Tibial nerve (tissue), 4 donors: Measurements from ENCODE around the gene SEMA5B. TPM values are rescaled to one million over a fixed set of nuclear protein-coding genes. Genes with fewer than 3 reads are reported as not detected.
A peak's percentile ranks its signal among the peaks of the same experiment; 100 is the strongest.

Source experiments
- DNase-seq, 2 donors: peaks; one replicate each; pipeline ENCODE4 v3.0.0-alpha.2; 2019; ENCODE audit warnings: low spot score in 2 of 2
- H3K27ac ChIP-seq, 4 donors: fragments of 200-600 bp; sonication (generic) in 3 of 4; one replicate each; pipeline ENCODE4 v1.5.1; 2017 to 2019; ENCODE audit warnings: mild to moderate bottlenecking in 1 of 4
- H3K27me3 ChIP-seq, 2 donors: fragments of 200-600 bp; sonication (generic) in 1 of 2; one replicate each; pipeline versions ENCODE4 v1.5.1 to v1.6.0; 2017 to 2019
- H3K36me3 ChIP-seq, 3 donors: fragments of 200-600 bp; sonication (generic); one replicate each; pipeline ENCODE4 v1.5.1; 2018 to 2019
- H3K4me1 ChIP-seq, 4 donors: fragments of 200-600 bp; sonication (generic) in 3 of 4; one replicate each; pipeline ENCODE4 v1.5.1; 2017 to 2019
- H3K4me3 ChIP-seq, 4 donors: fragments of 200-600 bp; sonication (generic) in 3 of 4; one replicate each; pipeline ENCODE4 v1.5.1; 2017 to 2019; ENCODE audit warnings: mild to moderate bottlenecking in 1 of 4, moderate library complexity in 1 of 4
- H3K9me3 ChIP-seq, 4 donors: fragments of 200-600 bp; sonication (generic) in 3 of 4; one replicate each; pipeline ENCODE4 v1.5.1; 2017 to 2019
- EP300 ChIP-seq, 2 donors: sonication (generic); formaldehyde crosslinking; IDR thresholded peaks; one replicate each; pipeline ENCODE4 v1.6.1; 2017; ENCODE audit warnings: antibody characterized with exemption in 2 of 2, mild to moderate bottlenecking in 1 of 2
- POLR2A ChIP-seq, 2 donors: fragments of 450-650 bp; IDR thresholded peaks; one replicate each; pipeline ENCODE4 v1.6.1; 2017; ENCODE audit warnings: antibody characterized with exemption in 2 of 2, mild to moderate bottlenecking in 2 of 2, moderate library complexity in 2 of 2
- WGBS, 2 donors: methylation state at CpG; one replicate each; pipeline ENCODE4 v1.1.5; 2018; 5-methylcytosine and 5-hydroxymethylcytosine counted together
- total RNA-seq, 4 donors: library from RNA; depleted of rRNA; stranded (reverse); fragments of >200 nt; gene quantifications; one replicate each; pipeline ENCODE4 v1.1.0, GENCODE V29; 2016
- TF ChIP-seq, protein P1 (sequence below), 5 experiments: fragments of 200-600 bp in 3 of 5; fragments of 450-650 bp in 2 of 5; sonication (generic) in 3 of 5; IDR thresholded peaks; one replicate each; pipeline ENCODE4 v1.5.1; 2016 to 2019; ENCODE audit warnings: antibody characterized with exemption in 5 of 5, mild to moderate bottlenecking in 3 of 5, moderate library complexity in 2 of 5

The SEMA5B gene
- total RNA-seq, 4 donors from 2014 or later: 6.7 to 19.7 (median 13.1) TPM

DNA sequence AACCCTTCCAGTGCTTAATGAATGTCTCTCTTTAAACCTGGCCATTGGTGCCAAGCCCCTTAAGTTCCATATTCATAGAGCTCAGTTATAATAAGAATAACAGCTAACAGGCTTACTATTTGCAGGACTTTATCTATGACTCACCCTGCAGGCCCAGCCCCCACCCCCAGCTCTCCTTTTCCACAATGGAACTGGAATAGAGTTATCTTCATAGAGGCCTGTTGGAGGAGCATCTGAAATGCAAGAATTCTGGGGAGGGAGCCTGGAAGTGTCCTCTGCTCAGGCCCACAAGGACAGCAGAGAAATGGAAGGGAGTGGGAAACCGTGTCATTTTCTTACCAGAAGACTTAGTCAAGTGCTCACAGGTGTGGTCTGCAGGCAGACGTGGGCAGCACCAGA is 52.8 kb downstream of the SEMA5B start:
- TF ChIP-seq POLR2A (IDR thresholded peaks at IDR 0.05) (no peak), EP300 (IDR thresholded peaks at IDR 0.05) (no peak)
- TF ChIP-seq, protein P1, sequence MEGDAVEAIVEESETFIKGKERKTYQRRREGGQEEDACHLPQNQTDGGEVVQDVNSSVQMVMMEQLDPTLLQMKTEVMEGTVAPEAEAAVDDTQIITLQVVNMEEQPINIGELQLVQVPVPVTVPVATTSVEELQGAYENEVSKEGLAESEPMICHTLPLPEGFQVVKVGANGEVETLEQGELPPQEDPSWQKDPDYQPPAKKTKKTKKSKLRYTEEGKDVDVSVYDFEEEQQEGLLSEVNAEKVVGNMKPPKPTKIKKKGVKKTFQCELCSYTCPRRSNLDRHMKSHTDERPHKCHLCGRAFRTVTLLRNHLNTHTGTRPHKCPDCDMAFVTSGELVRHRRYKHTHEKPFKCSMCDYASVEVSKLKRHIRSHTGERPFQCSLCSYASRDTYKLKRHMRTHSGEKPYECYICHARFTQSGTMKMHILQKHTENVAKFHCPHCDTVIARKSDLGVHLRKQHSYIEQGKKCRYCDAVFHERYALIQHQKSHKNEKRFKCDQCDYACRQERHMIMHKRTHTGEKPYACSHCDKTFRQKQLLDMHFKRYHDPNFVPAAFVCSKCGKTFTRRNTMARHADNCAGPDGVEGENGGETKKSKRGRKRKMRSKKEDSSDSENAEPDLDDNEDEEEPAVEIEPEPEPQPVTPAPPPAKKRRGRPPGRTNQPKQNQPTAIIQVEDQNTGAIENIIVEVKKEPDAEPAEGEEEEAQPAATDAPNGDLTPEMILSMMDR (IDR thresholded peaks at IDR 0.05): no peak
- DNase-seq: no peak
- Histone ChIP-seq H3K4me3 (no peak overlapping the region), H3K27me3 (no peaks in the 10 kb centered on the region), H3K4me1 (peaks cover 0 to 39% (median 4%) of the 10 kb centered on the region in 4 donors), H3K27ac (peak overlapping the region in 1 of 4 donors; percentile 13), H3K36me3 (no peaks in the 10 kb centered on the region), H3K9me3 (no peaks in the 10 kb centered on the region)
- 41 to 42% methylated on average over 2 of the region's 2 CpGs for WGBS, 2 donors

DNA sequence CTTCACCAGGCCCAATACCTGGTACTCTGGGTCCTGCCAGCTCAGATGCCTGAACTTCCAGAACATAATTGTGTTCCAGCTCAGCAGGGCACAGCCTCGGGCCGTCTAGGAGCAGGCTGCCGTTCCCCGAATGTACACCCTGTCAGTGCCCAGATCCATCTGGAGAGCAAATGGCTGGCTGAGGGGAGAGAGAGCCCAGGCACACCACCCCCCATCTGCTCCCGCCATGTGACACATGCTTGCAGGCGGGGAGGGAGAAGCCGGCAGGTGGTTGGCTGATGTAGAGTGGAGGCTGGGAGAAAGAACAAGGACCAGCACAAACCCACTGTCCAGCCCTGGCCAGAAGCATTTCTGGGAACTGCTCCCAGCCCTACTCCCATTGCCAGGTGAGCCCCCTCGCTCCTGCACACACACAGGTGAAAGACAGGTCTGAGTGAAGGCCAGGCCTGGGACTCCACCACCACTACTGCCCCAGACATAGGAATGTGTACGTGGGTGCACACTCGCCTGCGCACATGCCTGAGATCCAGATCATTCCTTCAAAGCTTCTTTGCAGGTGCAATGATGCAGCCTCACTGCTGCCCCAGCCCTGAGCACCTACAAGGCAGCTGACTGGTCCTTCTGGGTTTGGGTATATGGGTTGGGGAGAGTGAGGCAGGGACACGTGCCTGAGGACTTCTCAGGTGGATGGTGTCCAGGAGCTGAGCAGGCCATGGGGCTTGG is 53.5 kb downstream of the SEMA5B start:
- no peaks in the 10 kb centered on the region for H3K36me3 ChIP-seq
- TF ChIP-seq, protein P1 (IDR thresholded peaks at IDR 0.05): no peak
- TF ChIP-seq POLR2A (IDR thresholded peaks at IDR 0.05): no peak
- no peak for TF ChIP-seq EP300 (IDR thresholded peaks at IDR 0.05)
- no peaks in the 10 kb centered on the region for H3K9me3 ChIP-seq
- H3K4me1 ChIP-seq: peaks cover 0 to 40% (median 4%) of the 10 kb centered on the region in 4 donors
- H3K27me3 ChIP-seq: no peaks in the 10 kb centered on the region
- H3K4me3 ChIP-seq: no peak overlapping the region
- DNase-seq: no peak
- H3K27ac ChIP-seq: no peak overlapping the region
- 80 to 92% methylated on average over 8 to 12 of the region's 12 CpGs for WGBS, 2 donors

DNA sequence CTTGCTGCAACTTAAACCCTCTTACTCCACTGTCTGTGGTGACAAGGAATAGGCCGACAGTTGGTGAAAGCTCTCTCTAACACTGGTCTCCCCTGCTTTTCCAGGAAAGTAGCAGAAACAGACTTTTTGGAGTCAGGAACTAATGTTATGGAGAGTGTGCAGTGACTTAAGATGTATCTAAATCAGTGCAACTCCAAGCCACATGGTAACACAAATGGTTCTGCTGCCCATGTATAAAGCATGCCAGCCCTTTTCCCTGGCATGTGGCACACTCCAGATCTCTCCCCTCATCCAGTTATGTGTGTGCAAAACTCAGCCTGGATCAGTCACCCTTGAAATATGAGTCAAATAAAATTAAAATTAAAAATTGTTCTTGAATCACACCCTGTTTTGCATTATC is 55.4 kb downstream of the SEMA5B start:
- Histone ChIP-seq H3K36me3 (no peaks in the 10 kb centered on the region), H3K4me3 (no peak overlapping the region), H3K9me3 (no peaks in the 10 kb centered on the region), H3K27ac (no peak overlapping the region), H3K27me3 (no peaks in the 10 kb centered on the region), H3K4me1 (peaks cover 0 to 27% (median 3%) of the 10 kb centered on the region in 4 donors)
- WGBS, 2 donors: 87 to 100% methylated on average over 1 of the region's 1 CpG
- DNase-seq: no peak
- no peak for TF ChIP-seq EP300 (IDR thresholded peaks at IDR 0.05)
- TF ChIP-seq, protein P1 (IDR thresholded peaks at IDR 0.05): no peak
- TF ChIP-seq POLR2A (IDR thresholded peaks at IDR 0.05): no peak

DNA sequence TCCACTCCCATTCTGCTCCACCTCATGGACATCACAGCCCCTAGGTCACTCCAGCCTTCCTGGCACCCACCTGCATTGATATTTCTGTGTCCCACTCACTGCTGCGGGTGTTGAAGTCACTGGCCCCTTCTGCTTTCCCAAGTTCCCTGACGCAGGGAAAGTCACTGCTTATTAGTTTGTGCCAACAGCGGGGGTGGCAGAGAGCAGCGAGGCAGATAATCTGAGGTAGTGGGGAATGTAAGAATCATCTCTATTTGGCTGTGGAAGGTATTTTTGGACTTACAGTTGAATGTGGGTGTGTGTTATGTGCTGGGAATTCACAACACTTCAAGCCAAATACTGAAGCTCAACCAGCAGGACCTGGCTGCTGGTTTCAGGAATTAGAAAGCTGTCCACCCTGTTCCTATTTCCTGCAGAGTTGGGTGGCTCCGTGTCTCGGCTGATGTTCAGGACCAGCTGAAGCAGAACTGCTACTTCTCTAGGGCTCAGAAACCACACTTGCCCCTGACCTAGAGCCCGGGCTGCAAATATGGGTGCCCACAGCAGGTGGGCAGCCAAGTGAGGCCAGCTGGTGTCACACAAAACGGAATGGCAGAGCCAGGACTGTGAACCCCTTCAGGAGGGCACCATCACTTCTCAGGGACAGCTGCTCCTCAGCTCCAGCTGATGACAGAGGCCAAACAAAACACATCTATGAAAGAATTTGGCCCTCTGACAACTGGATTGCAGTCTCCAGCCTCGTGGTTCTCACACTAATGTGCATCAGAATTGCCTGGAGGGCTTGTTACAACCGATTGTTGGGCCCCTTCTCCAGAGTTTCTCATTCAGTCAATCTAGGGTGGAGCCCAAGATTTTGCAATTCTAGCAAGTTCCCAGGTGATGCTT is 57.7 kb downstream of the SEMA5B start:
- Histone ChIP-seq H3K9me3 (no peaks in the 10 kb centered on the region), H3K4me1 (peaks cover 0 to 22% (median 0%) of the 10 kb centered on the region in 4 donors), H3K27ac (peak overlapping the region in 1 of 4 donors; percentile 40), H3K4me3 (no peak overlapping the region), H3K27me3 (no peaks in the 10 kb centered on the region), H3K36me3 (no peaks in the 10 kb centered on the region)
- peak in 1 of 2 donors; percentile 51 for DNase-seq
- 28 to 37% methylated on average over 9 to 10 of the region's 10 CpGs for WGBS, 2 donors
- TF ChIP-seq, protein P1 (IDR thresholded peaks at IDR 0.05): no peak
- TF ChIP-seq EP300 (IDR thresholded peaks at IDR 0.05) (no peak), POLR2A (IDR thresholded peaks at IDR 0.05) (no peak)

DNA sequence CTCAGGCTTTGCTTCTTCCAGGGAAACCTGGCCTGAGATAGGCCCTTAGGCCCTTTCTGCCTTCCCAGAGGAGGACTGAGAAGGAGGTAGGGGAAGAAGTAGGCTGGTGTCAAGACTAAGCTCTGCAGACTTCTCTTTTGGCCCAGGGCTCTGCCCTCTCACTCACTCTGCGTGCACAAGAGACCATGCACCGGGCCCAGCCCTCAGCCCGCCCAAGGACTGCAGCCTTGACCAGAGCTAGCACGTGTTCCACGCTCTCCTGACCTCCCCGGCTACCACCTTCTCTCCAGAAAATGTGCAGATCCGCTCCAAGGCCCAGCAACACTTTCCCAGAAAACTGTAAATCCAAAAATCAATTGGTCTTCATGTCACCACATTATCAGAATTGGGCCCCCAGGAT is 59.8 kb downstream of the SEMA5B start:
- no peak overlapping the region for H3K4me3 ChIP-seq
- H3K27me3 ChIP-seq: no peaks in the 10 kb centered on the region
- 80 to 87% methylated on average over 7 of the region's 7 CpGs for WGBS, 2 donors
- no peak for DNase-seq
- H3K27ac ChIP-seq: no peak overlapping the region
- H3K36me3 ChIP-seq: no peaks in the 10 kb centered on the region
- H3K9me3 ChIP-seq: no peaks in the 10 kb centered on the region
- H3K4me1 ChIP-seq: peaks cover 0 to 17% (median 0%) of the 10 kb centered on the region in 4 donors
- TF ChIP-seq, protein P1 (IDR thresholded peaks at IDR 0.05): no peak
